Measurements from ENCODE around the gene SPAG16.

The SPAG16 gene

DNA sequence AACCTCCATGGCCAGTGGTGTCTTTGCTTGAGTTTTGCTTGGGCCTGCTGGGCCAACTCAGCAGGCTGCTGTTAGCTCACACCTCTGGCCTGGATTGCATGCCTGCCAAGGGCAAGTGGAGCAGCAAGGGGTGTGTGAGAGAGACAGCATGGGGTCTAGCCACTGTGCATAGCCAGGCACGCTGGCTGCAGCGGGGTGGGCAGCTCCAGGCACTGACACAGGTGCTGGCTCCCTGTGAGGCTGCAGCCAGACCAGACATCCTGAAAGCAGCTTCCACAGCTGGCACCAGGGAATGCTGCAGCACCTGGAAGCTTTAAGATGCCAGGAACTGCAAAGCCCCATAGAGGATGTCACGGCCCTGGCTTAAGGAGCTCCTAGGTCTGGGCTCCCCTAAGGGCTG is 750.2 kb downstream of the SPAG16 start:
- Histone ChIP-seq H3K27me3 (ENCODE audit: low read depth, low read length) (no peaks in the 10 kb centered on the region), H3K36me3 (replicated peaks; ENCODE audit: low read depth, low read length) (no peaks in the 10 kb centered on the region), H3K27ac (ENCODE audit: low read length) (no peak overlapping the region), H3K4me1 (ENCODE audit: low read length) (peaks cover 4% of the 10 kb centered on the region; the same call in 1 of the 2 replicates), H3K79me2 (ENCODE audit: low read length) (no peaks in the 10 kb centered on the region), H3K9me3 (ENCODE audit: insufficient read depth, low read length) (no peaks in the 10 kb centered on the region), H3K9ac (ENCODE audit: low read length) (no peak overlapping the region), H4K20me1 (ENCODE audit: insufficient read depth, low read length) (no peaks in the 10 kb centered on the region), H2AFZ (ENCODE audit: low read depth, low read length) (no peak overlapping the region), H3K4me3 (ENCODE audit: low read length) (no peak overlapping the region), H3K4me2 (ENCODE audit: low read length) (no peak overlapping the region)
- TF ChIP-seq, protein P1, sequence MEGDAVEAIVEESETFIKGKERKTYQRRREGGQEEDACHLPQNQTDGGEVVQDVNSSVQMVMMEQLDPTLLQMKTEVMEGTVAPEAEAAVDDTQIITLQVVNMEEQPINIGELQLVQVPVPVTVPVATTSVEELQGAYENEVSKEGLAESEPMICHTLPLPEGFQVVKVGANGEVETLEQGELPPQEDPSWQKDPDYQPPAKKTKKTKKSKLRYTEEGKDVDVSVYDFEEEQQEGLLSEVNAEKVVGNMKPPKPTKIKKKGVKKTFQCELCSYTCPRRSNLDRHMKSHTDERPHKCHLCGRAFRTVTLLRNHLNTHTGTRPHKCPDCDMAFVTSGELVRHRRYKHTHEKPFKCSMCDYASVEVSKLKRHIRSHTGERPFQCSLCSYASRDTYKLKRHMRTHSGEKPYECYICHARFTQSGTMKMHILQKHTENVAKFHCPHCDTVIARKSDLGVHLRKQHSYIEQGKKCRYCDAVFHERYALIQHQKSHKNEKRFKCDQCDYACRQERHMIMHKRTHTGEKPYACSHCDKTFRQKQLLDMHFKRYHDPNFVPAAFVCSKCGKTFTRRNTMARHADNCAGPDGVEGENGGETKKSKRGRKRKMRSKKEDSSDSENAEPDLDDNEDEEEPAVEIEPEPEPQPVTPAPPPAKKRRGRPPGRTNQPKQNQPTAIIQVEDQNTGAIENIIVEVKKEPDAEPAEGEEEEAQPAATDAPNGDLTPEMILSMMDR (IDR thresholded peaks at IDR 0.05; ENCODE audit: low read depth, low read length), result no peak
- TF ChIP-seq EZH2phosphoT487 (IDR thresholded peaks at IDR 0.05; ENCODE audit: low read depth), result no peak

- Histone ChIP-seq H3K4me3 (ENCODE audit: low read length) (no peak overlapping the region), H3K36me3 (replicated peaks; ENCODE audit: low read depth, low read length) (no peaks in the 10 kb centered on the region), H3K27ac (ENCODE audit: low read length) (no peak overlapping the region), H3K9me3 (ENCODE audit: insufficient read depth, low read length) (no peaks in the 10 kb centered on the region), H3K9ac (ENCODE audit: low read length) (no peak overlapping the region), H4K20me1 (ENCODE audit: insufficient read depth, low read length) (no peaks in the 10 kb centered on the region), H3K4me2 (ENCODE audit: low read length) (no peak overlapping the region), H2AFZ (ENCODE audit: low read depth, low read length) (no peak overlapping the region), H3K27me3 (ENCODE audit: low read depth, low read length) (no peaks in the 10 kb centered on the region), H3K79me2 (ENCODE audit: low read length) (no peaks in the 10 kb centered on the region), H3K4me1 (ENCODE audit: low read length) (peaks cover 4% of the 10 kb centered on the region; the same call in 1 of the 2 replicates)
- TF ChIP-seq, protein P1 (IDR thresholded peaks at IDR 0.05; ENCODE audit: low read depth, low read length), result no peak
- TF ChIP-seq EZH2phosphoT487 (IDR thresholded peaks at IDR 0.05; ENCODE audit: low read depth), result no peak
Observed at GRCh38 chr2:214035091-214035852, 751.0 kb downstream of the SPAG16 start.

DNA sequence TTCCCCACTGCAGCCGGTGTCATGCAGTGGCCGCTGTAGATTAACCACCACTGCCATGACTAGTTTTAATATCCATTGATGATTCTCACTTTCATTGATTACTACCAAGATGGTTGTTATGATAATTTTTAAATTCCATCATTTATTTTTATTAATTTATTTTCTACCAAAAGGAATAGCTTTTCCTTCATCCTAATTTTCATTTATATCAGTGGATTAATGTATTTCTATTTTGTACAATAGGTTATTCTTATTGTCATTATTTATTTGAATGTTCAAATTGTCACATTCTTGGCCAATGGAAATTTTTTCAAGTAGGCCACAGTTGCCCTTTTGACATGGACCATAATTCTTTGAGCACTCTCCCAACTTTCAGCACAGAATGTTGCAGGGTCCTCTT is 751.7 kb downstream of the SPAG16 start:
- H3K36me3 ChIP-seq (replicated peaks; ENCODE audit: low read depth, low read length), result no peaks in the 10 kb centered on the region
- H3K9me3 ChIP-seq (ENCODE audit: insufficient read depth, low read length), result no peaks in the 10 kb centered on the region
- no peak overlapping the region for H2AFZ ChIP-seq (ENCODE audit: low read depth, low read length)
- H3K27me3 ChIP-seq (ENCODE audit: low read depth, low read length), result no peaks in the 10 kb centered on the region
- H3K9ac ChIP-seq (ENCODE audit: low read length), result no peak overlapping the region
- H3K4me2 ChIP-seq (ENCODE audit: low read length), result no peak overlapping the region
- no peak overlapping the region for H3K27ac ChIP-seq (ENCODE audit: low read length)
- no peak overlapping the region for H3K4me3 ChIP-seq (ENCODE audit: low read length)
- TF ChIP-seq, protein P1 (IDR thresholded peaks at IDR 0.05; ENCODE audit: low read depth, low read length), result no peak
- TF ChIP-seq EZH2phosphoT487 (IDR thresholded peaks at IDR 0.05; ENCODE audit: low read depth), result no peak
- H3K4me1 ChIP-seq (ENCODE audit: low read length), result peaks cover 4% of the 10 kb centered on the region; the same call in 1 of the 2 replicates
- no peaks in the 10 kb centered on the region for H3K79me2 ChIP-seq (ENCODE audit: low read length)
- no peaks in the 10 kb centered on the region for H4K20me1 ChIP-seq (ENCODE audit: insufficient read depth, low read length)

- no peak overlapping the region for H3K27ac ChIP-seq (ENCODE audit: low read length)
- no peak overlapping the region for H3K4me2 ChIP-seq (ENCODE audit: low read length)
- peaks cover 4% of the 10 kb centered on the region; the same call in 1 of the 2 replicates for H3K4me1 ChIP-seq (ENCODE audit: low read length)
- H2AFZ ChIP-seq (ENCODE audit: low read depth, low read length), result no peak overlapping the region
- no peaks in the 10 kb centered on the region for H4K20me1 ChIP-seq (ENCODE audit: insufficient read depth, low read length)
- no peaks in the 10 kb centered on the region for H3K79me2 ChIP-seq (ENCODE audit: low read length)
- H3K36me3 ChIP-seq (replicated peaks; ENCODE audit: low read depth, low read length), result no peaks in the 10 kb centered on the region
- TF ChIP-seq, protein P1 (IDR thresholded peaks at IDR 0.05; ENCODE audit: low read depth, low read length), result no peak
- TF ChIP-seq EZH2phosphoT487 (IDR thresholded peaks at IDR 0.05; ENCODE audit: low read depth), result no peak
- H3K4me3 ChIP-seq (ENCODE audit: low read length), result no peak overlapping the region
- no peak overlapping the region for H3K9ac ChIP-seq (ENCODE audit: low read length)
- H3K9me3 ChIP-seq (ENCODE audit: insufficient read depth, low read length), result no peaks in the 10 kb centered on the region
- H3K27me3 ChIP-seq (ENCODE audit: low read depth, low read length), result no peaks in the 10 kb centered on the region
Observed at GRCh38 chr2:214038186-214038585, 753.9 kb downstream of the SPAG16 start.
